IMR-90 (cell line): ENCODE data around the gene SERPINA10. TPM values are rescaled to one million over a fixed set of nuclear protein-coding genes. Genes with fewer than 3 reads are reported as not detected.

ENCODE experiments used
- ATAC-seq: fragments of 200-7000 bp; cut with Tn5 transposase; 2 replicates; pipeline ENCODE4 v1.9.1; 2020; ENCODE audit warnings: low read depth, mild to moderate bottlenecking, moderate library complexity
- BruUV-seq: library from RNA; stranded (reverse); fragments of 400-500 nt; replicated peaks from 2 replicates; lab custom pipeline; 2021; lab: Mats Ljungman, UMichigan
- CTCF ChIA-PET: fragments of 300-600 bp; formaldehyde crosslinking; extraction: SDS; loops from one replicate; lab custom pipeline; 2021; ENCODE audit warnings: antibody characterized with exemption; lab: Yijun Ruan, JAX
- POLR2A ChIA-PET: fragments of 300-600 bp; sonication (Branson Sonifier 250); formaldehyde crosslinking; loops from one replicate; lab custom pipeline; 2022; ENCODE audit warnings: antibody characterized with exemption; ENCODE audit not compliant: unreplicated experiment; lab: Charles Lee
- DNase-seq: peaks from one replicate; pipeline ENCODE4 v3.0.0; 2013
- H2AFZ ChIP-seq: replicated peaks from 2 replicates; pipeline ENCODE3; 2013; ENCODE audit warnings: low read length, mild to moderate bottlenecking; ENCODE audit not compliant: poor library complexity
- H2AK5ac ChIP-seq: 2 replicates; pipeline ENCODE4 v1.6.1; 2013; ENCODE audit warnings: low read depth, low read length, inconsistent platforms
- H2AK9ac ChIP-seq: replicated peaks from 2 replicates; pipeline ENCODE3; 2013; ENCODE audit warnings: mild to moderate bottlenecking, low read depth, low read length, moderate library complexity; ENCODE audit not compliant: poor library complexity
- H2BK120ac ChIP-seq: 2 replicates; pipeline ENCODE4 v1.6.1; 2013; ENCODE audit warnings: low read depth, low read length, inconsistent platforms
- H2BK15ac ChIP-seq: 3 replicates; pipeline ENCODE4 v1.6.1; 2013; ENCODE audit warnings: low read depth, low read length, inconsistent platforms
- H2BK20ac ChIP-seq: 2 replicates; pipeline ENCODE4 v1.6.1; 2013; ENCODE audit warnings: low read depth, mild to moderate bottlenecking, inconsistent platforms, low read length, moderate library complexity
- H2BK5ac ChIP-seq: 2 replicates; pipeline ENCODE4 v1.6.1; 2013; ENCODE audit warnings: mild to moderate bottlenecking, low read depth, low read length, inconsistent platforms; ENCODE audit not compliant: poor library complexity, severe bottlenecking
- H3K14ac ChIP-seq: replicated peaks from 2 replicates; pipeline ENCODE4 v1.6.1; 2013; ENCODE audit warnings: low read depth, low read length, inconsistent platforms
- H3K18ac ChIP-seq: 2 replicates; pipeline ENCODE4 v1.6.1; 2013; ENCODE audit warnings: low read depth, low read length, control low read depth
- H3K23ac ChIP-seq: 2 replicates; pipeline ENCODE4 v1.6.1; 2013; ENCODE audit warnings: low read depth, low read length, inconsistent platforms
- H3K27ac ChIP-seq: 2 replicates; pipeline ENCODE4 v1.5.1; 2013; ENCODE audit warnings: mild to moderate bottlenecking, control low read depth, low read length; ENCODE audit not compliant: insufficient read depth
- H3K27me3 ChIP-seq: 2 replicates; pipeline ENCODE4 v1.6.1; 2013; ENCODE audit warnings: low read length; ENCODE audit not compliant: control insufficient read depth, insufficient read depth
- H3K36me3 ChIP-seq: 2 replicates; pipeline ENCODE4 v1.6.1; 2013; ENCODE audit warnings: low read length, mixed read lengths; ENCODE audit not compliant: control insufficient read depth, insufficient read depth
- H3K4ac ChIP-seq: 2 replicates; pipeline ENCODE4 v1.6.1; 2013; ENCODE audit warnings: low read depth, low read length, inconsistent platforms
- H3K4me1 ChIP-seq: 2 replicates; pipeline ENCODE4 v1.6.1; 2013; ENCODE audit warnings: low read length, mixed read lengths; ENCODE audit not compliant: control insufficient read depth, insufficient read depth
- H3K4me2 ChIP-seq: 2 replicates; pipeline ENCODE4 v1.6.1; 2013; ENCODE audit warnings: low read depth, mild to moderate bottlenecking, control low read depth, low read length, moderate library complexity
- H3K4me3 ChIP-seq: 2 replicates; pipeline ENCODE4 v1.5.1; 2013; ENCODE audit warnings: low read depth, mild to moderate bottlenecking, control low read depth, low read length, moderate library complexity; ENCODE audit not compliant: insufficient read depth
- H3K56ac ChIP-seq: 2 replicates; pipeline ENCODE4 v1.6.1; 2013; ENCODE audit warnings: low read length, inconsistent platforms; ENCODE audit not compliant: insufficient read depth; ENCODE audit errors: extremely low read depth
- H3K79me1 ChIP-seq, 2 experiments: 2 replicates each; pipeline ENCODE4 v1.6.1; 2013; ENCODE audit warnings: low read length in 2 of 2, inconsistent platforms in 1 of 2, low read depth in 1 of 2
- H3K9ac ChIP-seq: 2 replicates; pipeline ENCODE4 v1.6.1; 2013; ENCODE audit warnings: low read depth, low read length, control low read depth
- H3K9me1 ChIP-seq: 2 replicates; pipeline ENCODE4 v1.6.1; 2013; ENCODE audit warnings: low read length, inconsistent platforms; ENCODE audit not compliant: insufficient read depth
- H3K9me3 ChIP-seq: 2 replicates; pipeline ENCODE4 v1.6.1; 2013; ENCODE audit warnings: low read length; ENCODE audit not compliant: control insufficient read depth, insufficient read depth
- H4K20me1 ChIP-seq: 2 replicates; pipeline ENCODE4 v1.6.1; 2013; ENCODE audit warnings: low read length, inconsistent platforms; ENCODE audit not compliant: insufficient read depth
- H4K5ac ChIP-seq: 2 replicates; pipeline ENCODE4 v1.6.1; 2013; ENCODE audit warnings: mild to moderate bottlenecking, low read depth, low read length, control low read depth
- H4K8ac ChIP-seq, 2 experiments: 2 replicates each; pipeline ENCODE4 v1.6.1; 2013; ENCODE audit warnings: low read depth in 2 of 2, low read length in 2 of 2, control low read depth in 1 of 2, inconsistent platforms in 1 of 2
- H4K91ac ChIP-seq: 2 replicates; pipeline ENCODE4 v1.6.1; 2013; ENCODE audit warnings: low read depth, low read length, inconsistent platforms; ENCODE audit not compliant: insufficient read depth
- FOS ChIP-seq: fragments of 150-350 bp; IDR thresholded peaks from 2 replicates; pipeline ENCODE4 v1.6.1; 2016; ENCODE audit warnings: low read depth, low read length
- MAFK ChIP-seq: IDR thresholded peaks from 2 replicates; pipeline ENCODE4 v1.6.1; 2012; ENCODE audit warnings: low read depth, low read length, improper control_type of control experiment
- MAZ ChIP-seq: IDR thresholded peaks from 2 replicates; pipeline ENCODE4 v1.6.1; 2012; ENCODE audit warnings: low read depth, mild to moderate bottlenecking, low read length, improper control_type of control experiment, moderate library complexity, borderline replicate concordance
- NFE2L2 ChIP-seq: fragments of 150-350 bp; IDR thresholded peaks from 2 replicates; pipeline ENCODE4 v1.6.1; 2016; ENCODE audit warnings: low read depth, mild to moderate bottlenecking, low read length
- RAD21 ChIP-seq: IDR thresholded peaks from 2 replicates; pipeline ENCODE4 v1.6.1; 2012; ENCODE audit warnings: low read length, improper control_type of control experiment
- SMC3 ChIP-seq: fragments of 150-350 bp; IDR thresholded peaks from 2 replicates; pipeline ENCODE4 v1.6.1; 2016; ENCODE audit warnings: low read depth, mild to moderate bottlenecking, antibody characterized with exemption, low read length, moderate library complexity
- USF2 ChIP-seq: fragments of 150-350 bp; IDR thresholded peaks from 2 replicates; pipeline ENCODE4 v1.6.1; 2017; ENCODE audit warnings: mild to moderate bottlenecking, antibody characterized with exemption, low read length, low read depth
- WGBS, 2 experiments: methylation state at CpG; one replicate each; pipeline versions ENCODE4 v1.1.5 to v1.1.7; 2013; ENCODE audit warnings: missing lambda C conversion rate in 2 of 2; ENCODE audit not compliant: insufficient read length in 1 of 2; ENCODE audit errors: extremely low coverage in 2 of 2; 5-methylcytosine and 5-hydroxymethylcytosine counted together
- dilution Hi-C: fragments of 300-500 bp; cut with HindIII; formaldehyde crosslinking; loops from one replicate; pipeline ENCODE4 v1.14.3; 2018; ENCODE audit warnings: low sequenced_read_pairs; ENCODE audit not compliant: unreplicated experiment
- in situ Hi-C: fragments of 300-500 bp; cut with MboI; formaldehyde crosslinking; loops from 3 replicates; pipeline ENCODE4 v1.14.3; 2019; ENCODE audit warnings: low sequenced_read_pairs, inconsistent platforms, mixed read lengths
- intact Hi-C: fragments of 100-400 bp; cut with micrococcal nuclease; formaldehyde crosslinking; loops from 2 replicates; pipeline ENCODE4 v1.10.0; 2022
- polyA plus RNA-seq, 3 experiments: library from polyadenylated mRNA; depleted of rRNA; stranded (reverse); fragments of >200 nt; gene quantifications; 2 replicates each; pipeline ENCODE4 v1.2.3, GENCODE V29; 2012; ENCODE audit warnings: low replicate concordance in 1 of 3
- total RNA-seq: library from RNA; depleted of rRNA; stranded (reverse); fragments of >200 nt; gene quantifications from 2 replicates; pipeline ENCODE4 v1.2.3, GENCODE V29; 2012

The SERPINA10 gene
- total and polyA plus RNA-seq, 2 of the 4 experiments (the other 2 are of a cell fraction) = not detected

DNA sequence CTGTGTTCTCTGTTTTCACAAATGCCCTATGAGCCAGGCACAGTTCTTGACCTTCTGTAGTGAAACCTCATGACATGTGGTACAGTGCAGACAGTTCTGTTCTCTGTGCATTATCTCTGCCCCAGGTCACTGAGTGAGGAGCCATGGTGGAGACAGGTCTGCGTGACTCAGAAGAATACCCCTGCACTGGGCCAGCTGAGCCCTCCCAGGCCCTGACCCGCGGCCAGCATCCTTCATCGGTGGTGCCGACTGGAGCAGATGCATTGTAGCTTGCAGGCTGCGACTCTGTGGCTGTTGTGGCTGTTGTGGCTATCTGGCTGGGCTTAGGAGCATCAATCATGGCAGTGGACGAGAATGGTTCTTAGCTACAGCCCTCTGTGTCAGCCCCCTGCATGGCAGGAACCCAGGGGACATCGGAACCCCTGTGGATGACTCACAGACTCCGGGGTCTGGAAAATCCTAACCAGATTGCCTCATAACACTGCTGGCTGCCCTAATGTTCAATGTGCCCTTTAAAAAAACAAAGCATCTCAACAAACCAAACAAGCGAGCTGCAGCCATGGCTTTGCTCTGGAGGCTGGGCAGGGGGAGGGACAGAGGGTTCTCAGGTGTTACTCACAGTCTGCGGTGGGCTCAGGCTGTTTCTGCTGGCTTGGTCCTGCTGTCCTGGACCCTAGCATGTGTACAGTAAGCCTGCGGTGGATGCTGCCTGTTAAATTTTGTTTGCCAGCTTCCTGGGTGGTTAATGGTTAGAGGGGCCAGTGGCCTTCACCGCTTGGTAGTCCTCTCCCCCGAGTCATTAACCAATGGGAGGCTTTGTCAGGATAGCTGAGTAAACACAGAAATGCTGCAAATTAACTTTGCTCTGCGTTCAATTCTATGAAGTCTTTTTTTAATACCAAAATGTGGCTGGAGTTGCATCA lies 29.8 kb upstream of the SERPINA10 start, which contains the start of gene SERPINA6:
SERPINA6 (minus strand) TSS at position 689 of the 923 bp plus-strand sequence. CDS start 8,688 bp downstream, outside the sequence.
- dilution Hi-C loops = no loop called here
- Histone ChIP-seq H3K79me1 (no peaks in the 10 kb centered on the region), H2BK20ac (no peak within 1 kb of the TSS), H3K9ac (no peak within 1 kb of the TSS), H3K4ac (no peak within 1 kb of the TSS), H3K14ac (no peak within 1 kb of the TSS), H3K4me1 (no peaks in the 10 kb centered on the region; the same call in 1 of the 2 replicates), H3K9me1 (no peaks in the 10 kb centered on the region), H4K5ac (no peak within 1 kb of the TSS), H2BK120ac (no peak within 1 kb of the TSS), H3K18ac (no peak within 1 kb of the TSS), H2BK5ac (no peak within 1 kb of the TSS), H3K27ac (no peak within 1 kb of the TSS), H3K36me3 (no peaks in the 10 kb centered on the region), H2AFZ (no peak within 1 kb of the TSS), H3K4me3 (no peak within 1 kb of the TSS), H3K23ac (no peak within 1 kb of the TSS), H4K20me1 (no peaks in the 10 kb centered on the region), H3K56ac (no peak within 1 kb of the TSS), H3K9me3 (no peaks in the 10 kb centered on the region; the same call in 1 of the 2 replicates), H2BK15ac (no peak within 1 kb of the TSS), H2AK9ac (no peak within 1 kb of the TSS), H3K27me3 (no peaks in the 10 kb centered on the region; the same call in 1 of the 2 replicates), H3K4me2 (no peak within 1 kb of the TSS), H2AK5ac (no peak within 1 kb of the TSS), H4K91ac (no peak within 1 kb of the TSS), H4K8ac (no peak within 1 kb of the TSS)
- BruUV-seq = no TSS peak
- ChIA-PET CTCF (no interaction called here), POLR2A (no interaction called here)
- intact Hi-C loops = no loop called here
- peak; percentile 29; the same call in 1 of the 2 replicates for ATAC-seq
- peak; percentile 22 for DNase-seq
- no CpG with 5 or more reads among the region's 15 CpGs for WGBS, 2 experiments
- TF ChIP-seq USF2 (no peak), SMC3 (no peak), FOS (no peak), MAFK (no peak), NFE2L2 (no peak), MAZ (no peak), RAD21 (no peak)
- in situ Hi-C loops = no loop called here
